HEK293 (cell line): ENCODE measurements around the gene LYST.

ENCODE experiments used
- BCL11A ChIP-seq: fragments of 450-650 bp; formaldehyde crosslinking; IDR thresholded peaks from 2 replicates; pipeline ENCODE4 v1.5.1; 2016; ENCODE audit warnings: low read depth, missing biosample characterization, missing genetic modification characterization
- KLF9 ChIP-seq: fragments of 450-650 bp; formaldehyde crosslinking; IDR thresholded peaks from 2 replicates; pipeline ENCODE4 v1.5.1; 2016; ENCODE audit warnings: missing biosample characterization, missing genetic modification characterization, low read depth
- SCRT1 ChIP-seq: fragments of 450-650 bp; formaldehyde crosslinking; IDR thresholded peaks from 2 replicates; pipeline ENCODE4 v1.5.1; 2016; ENCODE audit warnings: missing biosample characterization, missing genetic modification characterization, borderline replicate concordance
- SP2 ChIP-seq: fragments of 450-650 bp; formaldehyde crosslinking; IDR thresholded peaks from 2 replicates; pipeline ENCODE4 v1.5.1; 2016; ENCODE audit warnings: missing biosample characterization, missing genetic modification characterization
- ZNF274 ChIP-seq, 2 experiments: fragments of 200-500 bp in 1 of 2; fragments of 450-650 bp in 1 of 2; sonication (Bioruptor generic) in 1 of 2; formaldehyde crosslinking in 1 of 2; IDR thresholded peaks; 2 replicates each; pipeline versions ENCODE4 v1.5.1 to v1.6.1; 2014 to 2016; ENCODE audit warnings: borderline replicate concordance in 1 of 2, inconsistent platforms in 1 of 2, low read length in 1 of 2, missing biosample characterization in 1 of 2, missing genetic modification characterization in 1 of 2
- ZNF350 ChIP-seq: fragments of 450-650 bp; formaldehyde crosslinking; IDR thresholded peaks from 2 replicates; pipeline ENCODE4 v1.5.0; 2017; ENCODE audit warnings: missing biosample characterization, mild to moderate bottlenecking, missing genetic modification characterization
- ZNF416 ChIP-seq: fragments of 450-650 bp; formaldehyde crosslinking; IDR thresholded peaks from 2 replicates; pipeline ENCODE4 v1.5.1; 2016; ENCODE audit warnings: missing biosample characterization, missing genetic modification characterization
- ZNF549 ChIP-seq: fragments of 450-650 bp; IDR thresholded peaks from 2 replicates; pipeline ENCODE4 v1.5.1; 2018; ENCODE audit warnings: missing biosample characterization, missing genetic modification characterization, mild to moderate bottlenecking, inconsistent platforms, moderate library complexity
- ZXDB ChIP-seq: fragments of 450-650 bp; formaldehyde crosslinking; IDR thresholded peaks from 2 replicates; pipeline ENCODE4 v1.5.1; 2016; ENCODE audit warnings: missing biosample characterization, missing genetic modification characterization
- TF ChIP-seq, protein P1 (sequence below): fragments of 450-650 bp; formaldehyde crosslinking; IDR thresholded peaks from 2 replicates; pipeline ENCODE4 v1.5.1; 2016; ENCODE audit warnings: missing biosample characterization, missing genetic modification characterization

DNA sequence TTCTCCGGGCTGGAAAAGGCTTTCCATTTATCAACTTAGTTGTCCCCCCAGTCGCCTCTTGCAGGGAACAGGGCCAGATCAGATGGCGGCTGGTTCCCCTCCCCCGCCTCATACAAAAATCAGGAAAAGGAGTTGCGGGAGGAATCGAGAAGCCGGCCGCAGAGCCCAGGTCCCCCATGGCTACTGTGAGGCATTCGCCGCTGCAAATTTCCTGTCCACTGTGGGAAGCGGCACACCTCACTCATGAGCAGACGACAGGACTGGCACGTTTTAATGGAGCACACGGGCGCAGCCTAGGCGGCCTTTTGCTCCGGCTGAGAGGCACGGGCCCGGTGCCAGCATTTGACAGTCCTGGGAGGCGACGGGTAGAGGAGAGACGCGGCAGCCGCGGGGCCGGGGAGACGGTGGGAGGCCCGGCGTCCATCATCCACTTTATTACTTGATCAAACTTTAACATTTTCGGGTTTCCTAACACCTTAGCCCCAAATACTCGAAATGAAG lies 218.2 kb downstream of the LYST start:
- TF ChIP-seq SCRT1 (tag by site-specific recombination) (no peak), SP2 (tag by site-specific recombination) (no peak), ZNF350 (tag by site-specific recombination) (no peak), ZNF549 (tag by site-specific recombination) (no peak), ZNF274 (IDR thresholded peaks at IDR 0.05; ENCODE audit: low read length) (no peak), ZNF274 (tag by site-specific recombination; IDR thresholded peaks at IDR 0.05; ENCODE audit: borderline replicate concordance) (no peak), ZNF416 (tag by site-specific recombination) (no peak), BCL11A (tag by site-specific recombination) (no peak), ZXDB (tag by site-specific recombination) (no peak), KLF9 (tag by site-specific recombination) (no peak)
- TF ChIP-seq, protein P1, sequence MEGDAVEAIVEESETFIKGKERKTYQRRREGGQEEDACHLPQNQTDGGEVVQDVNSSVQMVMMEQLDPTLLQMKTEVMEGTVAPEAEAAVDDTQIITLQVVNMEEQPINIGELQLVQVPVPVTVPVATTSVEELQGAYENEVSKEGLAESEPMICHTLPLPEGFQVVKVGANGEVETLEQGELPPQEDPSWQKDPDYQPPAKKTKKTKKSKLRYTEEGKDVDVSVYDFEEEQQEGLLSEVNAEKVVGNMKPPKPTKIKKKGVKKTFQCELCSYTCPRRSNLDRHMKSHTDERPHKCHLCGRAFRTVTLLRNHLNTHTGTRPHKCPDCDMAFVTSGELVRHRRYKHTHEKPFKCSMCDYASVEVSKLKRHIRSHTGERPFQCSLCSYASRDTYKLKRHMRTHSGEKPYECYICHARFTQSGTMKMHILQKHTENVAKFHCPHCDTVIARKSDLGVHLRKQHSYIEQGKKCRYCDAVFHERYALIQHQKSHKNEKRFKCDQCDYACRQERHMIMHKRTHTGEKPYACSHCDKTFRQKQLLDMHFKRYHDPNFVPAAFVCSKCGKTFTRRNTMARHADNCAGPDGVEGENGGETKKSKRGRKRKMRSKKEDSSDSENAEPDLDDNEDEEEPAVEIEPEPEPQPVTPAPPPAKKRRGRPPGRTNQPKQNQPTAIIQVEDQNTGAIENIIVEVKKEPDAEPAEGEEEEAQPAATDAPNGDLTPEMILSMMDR (tag by site-specific recombination): no peak
